Lung (tissue), 12 donors: ENCODE data around the gene GMPR. TPM values are rescaled to one million over a fixed set of nuclear protein-coding genes. Genes with fewer than 3 reads are reported as not detected.
A peak's percentile ranks its signal among the peaks of the same experiment; 100 is the strongest.

Experiments used
- ATAC-seq: fragments of 200-7000 bp; cut with Tn5 transposase; one replicate; pipeline ENCODE4 v1.9.1; 2020; ENCODE audit warnings: moderate number of reproducible peaks; ENCODE audit not compliant: insufficient read depth, low FRiP score
- DNase-seq, 3 donors: peaks; one replicate each; pipeline ENCODE4 v3.0.0-alpha.2; 2013 to 2017
- H3K27ac ChIP-seq, 2 donors: one replicate each; pipeline ENCODE4 v1.5.1; 2013; ENCODE audit warnings: mild to moderate bottlenecking in 2 of 2, moderate library complexity in 2 of 2, control low read depth in 1 of 2, inconsistent platforms in 1 of 2, low read depth in 1 of 2, low read length in 1 of 2
- H3K27me3 ChIP-seq, 3 donors: one replicate each; pipeline ENCODE4 v1.5.1; 2013; ENCODE audit warnings: low read length in 2 of 3; ENCODE audit not compliant: control insufficient read depth in 3 of 3, insufficient read depth in 3 of 3
- H3K36me3 ChIP-seq, 4 donors: one replicate each; pipeline ENCODE4 v1.5.1; 2013; ENCODE audit warnings: low read length in 4 of 4, mild to moderate bottlenecking in 1 of 4, moderate library complexity in 1 of 4; ENCODE audit not compliant: control insufficient read depth in 4 of 4, insufficient read depth in 4 of 4
- H3K4me1 ChIP-seq, 5 donors: one replicate each; pipeline ENCODE4 v1.5.1; 2013; ENCODE audit warnings: low read length in 5 of 5, mild to moderate bottlenecking in 2 of 5, moderate library complexity in 1 of 5; ENCODE audit not compliant: control insufficient read depth in 5 of 5, insufficient read depth in 5 of 5
- H3K4me3 ChIP-seq: one replicate; pipeline ENCODE4 v1.5.1; 2013; ENCODE audit warnings: mild to moderate bottlenecking, control low read depth, moderate library complexity
- H3K9ac ChIP-seq, 2 donors: one replicate each; pipeline ENCODE4 v1.5.1; 2013; ENCODE audit warnings: low read length in 2 of 2, control low read depth in 1 of 2; ENCODE audit not compliant: insufficient read depth in 1 of 2
- H3K9me3 ChIP-seq, 4 donors: one replicate each; pipeline ENCODE4 v1.5.1; 2013; ENCODE audit warnings: low read length in 3 of 4, mild to moderate bottlenecking in 1 of 4, moderate library complexity in 1 of 4; ENCODE audit not compliant: control insufficient read depth in 4 of 4, insufficient read depth in 3 of 4
- WGBS, 2 donors: extraction: QIAGEN DNeasy Blood & Tissue Kit; methylation state at CpG; one replicate each; pipeline ENCODE4 v1.1.7; 2013; 5-methylcytosine and 5-hydroxymethylcytosine counted together
- polyA plus RNA-seq, 2 donors: library from polyadenylated mRNA; stranded (reverse); fragments of 200-250 nt; gene quantifications; one replicate each; pipeline ENCODE4 v1.2.1, GENCODE V29; 2013
- total RNA-seq, 2 donors: library from RNA; depleted of rRNA in 1 of 2; stranded (reverse); fragments of >200 nt in 1 of 2; gene quantifications; one replicate each; pipeline ENCODE4 v1.2.1, GENCODE V29; 2014 to 2021
- TF ChIP-seq, protein P1 (sequence below): IDR thresholded peaks from 2 replicates; pipeline ENCODE4 v1.5.1; 2012; ENCODE audit warnings: mild to moderate bottlenecking; ENCODE audit errors: control extremely low read depth, extremely low read depth
- donor health status: control.
- donor health status: control.
- donor health status: Bipolar disorder and iron deficiency.
- donor health status: healthy.
- donor health status: DM: yes; HTN: yes; CAD: no.

GMPR gene
- total and polyA plus RNA-seq, 4 donors, result 8.6 to 16.6 (median 12.9) TPM

- H3K36me3 ChIP-seq, result no peaks in the 10 kb centered on the region
- TF ChIP-seq, protein P1, sequence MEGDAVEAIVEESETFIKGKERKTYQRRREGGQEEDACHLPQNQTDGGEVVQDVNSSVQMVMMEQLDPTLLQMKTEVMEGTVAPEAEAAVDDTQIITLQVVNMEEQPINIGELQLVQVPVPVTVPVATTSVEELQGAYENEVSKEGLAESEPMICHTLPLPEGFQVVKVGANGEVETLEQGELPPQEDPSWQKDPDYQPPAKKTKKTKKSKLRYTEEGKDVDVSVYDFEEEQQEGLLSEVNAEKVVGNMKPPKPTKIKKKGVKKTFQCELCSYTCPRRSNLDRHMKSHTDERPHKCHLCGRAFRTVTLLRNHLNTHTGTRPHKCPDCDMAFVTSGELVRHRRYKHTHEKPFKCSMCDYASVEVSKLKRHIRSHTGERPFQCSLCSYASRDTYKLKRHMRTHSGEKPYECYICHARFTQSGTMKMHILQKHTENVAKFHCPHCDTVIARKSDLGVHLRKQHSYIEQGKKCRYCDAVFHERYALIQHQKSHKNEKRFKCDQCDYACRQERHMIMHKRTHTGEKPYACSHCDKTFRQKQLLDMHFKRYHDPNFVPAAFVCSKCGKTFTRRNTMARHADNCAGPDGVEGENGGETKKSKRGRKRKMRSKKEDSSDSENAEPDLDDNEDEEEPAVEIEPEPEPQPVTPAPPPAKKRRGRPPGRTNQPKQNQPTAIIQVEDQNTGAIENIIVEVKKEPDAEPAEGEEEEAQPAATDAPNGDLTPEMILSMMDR, result no peak
- peak; percentile 70 to 83 (median 71) for DNase-seq
- no peak overlapping the region for H3K4me3 ChIP-seq
- no peak overlapping the region for H3K27ac ChIP-seq
- peaks cover 4 to 30% (median 9%) of the 10 kb centered on the region in 5 donors for H3K4me1 ChIP-seq
- no peaks in the 10 kb centered on the region for H3K9me3 ChIP-seq
- ATAC-seq, result no peak
- 52 to 62% methylated on average over 10 of the region's 10 CpGs for WGBS, 2 donors
- H3K9ac ChIP-seq, result no peak overlapping the region
- H3K27me3 ChIP-seq, result no peaks in the 10 kb centered on the region
Observed at GRCh38 chr6:16338577-16339264, 100.3 kb downstream of the GMPR start.

GRCh38 chr6:16339265-16339587, 100.8 kb downstream of the GMPR start:
- Histone ChIP-seq H3K9ac (no peak overlapping the region), H3K36me3 (no peaks in the 10 kb centered on the region), H3K9me3 (no peaks in the 10 kb centered on the region), H3K4me1 (peaks cover 4 to 30% (median 9%) of the 10 kb centered on the region in 5 donors), H3K27ac (no peak overlapping the region), H3K27me3 (no peaks in the 10 kb centered on the region), H3K4me3 (no peak overlapping the region)
- WGBS, 2 donors, result 82 to 85% methylated on average over 3 of the region's 3 CpGs
- DNase-seq (no peak), ATAC-seq (no peak)
- TF ChIP-seq, protein P1, result no peak

DNA sequence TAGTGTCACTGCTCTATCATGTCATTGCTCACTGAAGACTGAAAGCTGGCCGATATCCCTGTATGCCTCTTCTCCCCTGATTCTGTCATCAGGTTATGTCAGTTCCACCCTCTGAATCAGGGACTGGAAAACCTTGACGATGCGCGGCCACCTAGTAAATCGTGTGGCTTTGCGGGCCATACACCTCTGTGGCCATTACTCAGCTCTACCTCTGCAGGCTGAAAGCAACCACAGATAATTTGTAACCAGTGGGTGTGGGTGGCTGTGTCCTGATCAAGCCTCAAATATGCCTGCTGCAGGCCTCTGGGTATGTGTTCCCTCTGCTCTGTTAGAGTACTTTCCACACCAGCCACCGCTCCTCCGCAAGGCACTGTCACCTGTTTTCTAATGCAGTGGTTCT, 105.2 kb downstream of the GMPR start:
- no peak overlapping the region for H3K27ac ChIP-seq
- no peaks in the 10 kb centered on the region for H3K9me3 ChIP-seq
- ATAC-seq (no peak), DNase-seq (no peak)
- 94 to 97% methylated on average over 8 of the region's 8 CpGs for WGBS, 2 donors
- no peak overlapping the region for H3K4me3 ChIP-seq
- H3K4me1 ChIP-seq, result peaks cover 4 to 10% (median 8%) of the 10 kb centered on the region in 5 donors
- no peaks in the 10 kb centered on the region for H3K27me3 ChIP-seq
- H3K36me3 ChIP-seq, result no peaks in the 10 kb centered on the region
- no peak overlapping the region for H3K9ac ChIP-seq
- TF ChIP-seq, protein P1, result no peak

GRCh38 chr6:16344756-16345155, 106.4 kb downstream of the GMPR start:
- Histone ChIP-seq H3K4me3 (no peak overlapping the region), H3K9ac (no peak overlapping the region), H3K9me3 (no peaks in the 10 kb centered on the region), H3K27ac (no peak overlapping the region), H3K4me1 (peaks cover 0 to 6% (median 4%) of the 10 kb centered on the region in 5 donors), H3K36me3 (no peaks in the 10 kb centered on the region), H3K27me3 (no peaks in the 10 kb centered on the region)
- TF ChIP-seq, protein P1, result no peak
- ATAC-seq, result no peak
- DNase-seq, result no peak
- 65 to 77% methylated on average over 6 of the region's 6 CpGs for WGBS, 2 donors
